ENCODE measurements around the gene NTN1.

DNA sequence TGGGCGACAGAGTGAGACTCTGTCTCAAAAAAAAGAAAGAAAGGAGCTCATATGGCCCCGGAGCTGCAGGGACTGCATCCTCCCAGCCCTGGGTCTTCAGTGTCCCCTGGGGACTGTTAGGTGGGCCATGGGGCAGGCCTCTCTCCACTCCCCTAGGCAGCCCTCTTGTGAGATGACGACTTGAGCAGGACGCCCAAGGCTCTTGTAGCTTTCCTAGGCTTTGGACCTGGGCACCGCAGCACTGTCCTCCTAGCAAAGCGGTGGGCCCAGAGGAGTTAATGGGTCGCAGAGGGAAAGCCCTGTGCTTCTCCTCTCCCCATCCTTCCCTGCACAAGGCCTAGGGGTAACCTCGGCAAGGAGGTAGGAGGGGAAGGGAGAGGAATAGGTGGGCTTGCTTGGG, 202.2 kb downstream of the NTN1 start:
- TF ChIP-seq EZH2 (IDR thresholded peaks at IDR 0.05), result no peak
- TF ChIP-seq, protein P1, sequence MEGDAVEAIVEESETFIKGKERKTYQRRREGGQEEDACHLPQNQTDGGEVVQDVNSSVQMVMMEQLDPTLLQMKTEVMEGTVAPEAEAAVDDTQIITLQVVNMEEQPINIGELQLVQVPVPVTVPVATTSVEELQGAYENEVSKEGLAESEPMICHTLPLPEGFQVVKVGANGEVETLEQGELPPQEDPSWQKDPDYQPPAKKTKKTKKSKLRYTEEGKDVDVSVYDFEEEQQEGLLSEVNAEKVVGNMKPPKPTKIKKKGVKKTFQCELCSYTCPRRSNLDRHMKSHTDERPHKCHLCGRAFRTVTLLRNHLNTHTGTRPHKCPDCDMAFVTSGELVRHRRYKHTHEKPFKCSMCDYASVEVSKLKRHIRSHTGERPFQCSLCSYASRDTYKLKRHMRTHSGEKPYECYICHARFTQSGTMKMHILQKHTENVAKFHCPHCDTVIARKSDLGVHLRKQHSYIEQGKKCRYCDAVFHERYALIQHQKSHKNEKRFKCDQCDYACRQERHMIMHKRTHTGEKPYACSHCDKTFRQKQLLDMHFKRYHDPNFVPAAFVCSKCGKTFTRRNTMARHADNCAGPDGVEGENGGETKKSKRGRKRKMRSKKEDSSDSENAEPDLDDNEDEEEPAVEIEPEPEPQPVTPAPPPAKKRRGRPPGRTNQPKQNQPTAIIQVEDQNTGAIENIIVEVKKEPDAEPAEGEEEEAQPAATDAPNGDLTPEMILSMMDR (IDR thresholded peaks at IDR 0.05), result no peak
